D721Med (cell line): Measurements from ENCODE around the gene SETMAR.
A peak's percentile ranks its signal among the peaks of the same experiment; 100 is the strongest.
"Not testable (repeated sequence)": the region's sequence is repeated elsewhere in the genome, so short reads cannot be mapped to it uniquely, and the experiment has no call there.

ENCODE experiments used
- DNase-seq: peaks from one replicate; pipeline ENCODE4 v3.0.0; 2011; ENCODE audit warnings: low spot score; ENCODE audit not compliant: insufficient read length
- FAIRE-seq: peaks from 2 replicates; lab custom pipeline; 2011; peaks lifted over from hg19 to GRCh38; lab: Jason Lieb, UNC
- TF ChIP-seq, protein P1 (sequence below): IDR thresholded peaks from 2 replicates; pipeline ENCODE4 v1.5.1; 2012; ENCODE audit warnings: mild to moderate bottlenecking, control low read depth; ENCODE audit not compliant: insufficient read depth; ENCODE audit errors: missing control alignments

The SETMAR gene

DNA sequence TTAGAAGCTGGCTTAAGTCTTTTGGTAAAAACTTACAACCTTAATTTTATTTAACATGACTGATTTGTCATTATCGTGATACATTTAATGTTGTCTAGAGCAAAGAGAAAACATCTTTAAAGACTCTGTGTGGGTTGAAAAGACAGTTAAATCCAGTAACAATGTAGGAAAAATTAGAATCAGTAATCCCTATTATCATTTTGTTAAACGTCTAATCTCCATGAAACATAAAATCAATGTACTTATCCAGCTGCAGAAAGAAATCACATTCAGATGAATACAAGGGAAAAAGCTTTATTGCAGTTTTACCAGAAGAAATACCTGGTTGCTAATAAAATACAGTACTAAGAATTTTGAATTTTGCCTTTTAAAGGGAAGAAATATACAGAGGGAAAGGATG is 21.2 kb upstream of the SETMAR start:
- TF ChIP-seq, protein P1, sequence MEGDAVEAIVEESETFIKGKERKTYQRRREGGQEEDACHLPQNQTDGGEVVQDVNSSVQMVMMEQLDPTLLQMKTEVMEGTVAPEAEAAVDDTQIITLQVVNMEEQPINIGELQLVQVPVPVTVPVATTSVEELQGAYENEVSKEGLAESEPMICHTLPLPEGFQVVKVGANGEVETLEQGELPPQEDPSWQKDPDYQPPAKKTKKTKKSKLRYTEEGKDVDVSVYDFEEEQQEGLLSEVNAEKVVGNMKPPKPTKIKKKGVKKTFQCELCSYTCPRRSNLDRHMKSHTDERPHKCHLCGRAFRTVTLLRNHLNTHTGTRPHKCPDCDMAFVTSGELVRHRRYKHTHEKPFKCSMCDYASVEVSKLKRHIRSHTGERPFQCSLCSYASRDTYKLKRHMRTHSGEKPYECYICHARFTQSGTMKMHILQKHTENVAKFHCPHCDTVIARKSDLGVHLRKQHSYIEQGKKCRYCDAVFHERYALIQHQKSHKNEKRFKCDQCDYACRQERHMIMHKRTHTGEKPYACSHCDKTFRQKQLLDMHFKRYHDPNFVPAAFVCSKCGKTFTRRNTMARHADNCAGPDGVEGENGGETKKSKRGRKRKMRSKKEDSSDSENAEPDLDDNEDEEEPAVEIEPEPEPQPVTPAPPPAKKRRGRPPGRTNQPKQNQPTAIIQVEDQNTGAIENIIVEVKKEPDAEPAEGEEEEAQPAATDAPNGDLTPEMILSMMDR: no peak
- peak; percentile 92 for FAIRE-seq
- no peak for DNase-seq

DNA sequence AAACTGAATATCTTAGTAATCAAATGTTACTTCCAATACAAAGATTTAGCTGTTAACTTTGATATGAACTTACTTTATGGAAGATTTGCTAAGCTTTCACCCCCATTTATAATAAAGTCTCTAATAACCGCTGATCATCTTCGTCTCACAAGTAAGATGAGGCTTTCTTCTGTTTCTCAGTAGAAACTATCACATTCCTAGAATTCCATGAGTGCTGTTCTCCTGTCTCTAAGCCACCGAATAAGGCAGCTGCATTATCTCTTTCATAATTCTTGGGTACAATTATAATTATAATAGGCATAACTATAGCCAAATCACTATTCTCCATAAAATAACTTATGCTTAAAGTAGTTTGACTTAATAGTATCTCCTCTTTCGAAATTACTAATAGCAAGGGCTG is 18.3 kb upstream of the SETMAR start:
- DNase-seq: no peak
- FAIRE-seq: no peak
- TF ChIP-seq, protein P1: no peak

DNA sequence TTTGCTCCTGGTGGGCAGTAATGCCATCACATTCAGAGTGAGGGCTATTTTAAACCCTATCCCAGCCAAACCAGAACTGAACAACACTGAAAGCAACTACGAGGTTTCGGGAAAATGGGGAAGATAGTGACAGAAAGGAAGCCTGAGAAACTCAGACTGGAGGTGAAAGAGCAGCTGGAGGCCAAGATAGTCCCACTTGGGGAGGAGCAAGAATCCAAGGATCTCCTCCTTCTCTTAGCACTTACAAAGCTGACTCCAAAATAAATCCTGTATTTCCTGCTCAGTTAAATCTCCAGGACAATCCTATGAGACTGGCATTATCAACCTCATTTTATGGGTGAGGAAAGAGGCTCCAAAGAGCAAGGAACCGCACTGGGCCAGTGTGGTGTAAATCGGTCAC is 14.1 kb upstream of the SETMAR start:
- TF ChIP-seq, protein P1: no peak
- no peak for FAIRE-seq
- DNase-seq: no peak

DNA sequence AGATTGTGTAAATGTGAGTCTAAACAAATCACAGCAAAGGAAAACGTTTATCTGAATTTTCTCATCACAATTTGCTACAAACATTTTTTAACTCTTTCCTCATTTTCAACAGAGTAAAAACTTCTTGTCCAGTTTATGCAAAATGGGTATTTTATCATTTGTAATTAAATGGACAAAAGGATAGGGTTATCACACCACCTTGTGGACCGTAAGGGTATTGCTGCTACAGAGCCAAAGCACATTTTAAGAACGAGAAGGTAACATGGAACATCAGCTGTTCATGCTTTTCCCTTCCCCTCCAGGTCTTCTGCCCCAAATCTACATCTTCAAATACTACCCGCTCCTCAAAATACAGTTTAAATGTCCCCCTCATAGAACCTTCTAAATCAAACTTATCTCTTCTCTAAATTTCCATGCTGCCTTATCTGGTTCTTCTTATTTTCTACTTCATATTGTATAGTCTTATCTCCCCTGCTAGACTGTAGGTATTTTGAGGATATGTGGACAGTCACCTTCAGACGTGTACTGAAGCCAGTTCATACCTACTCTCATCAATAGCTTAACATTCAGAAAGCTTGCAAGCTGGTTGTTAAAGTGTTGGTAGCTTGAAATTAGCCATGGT is 12.8 kb upstream of the SETMAR start:
- FAIRE-seq: peak; percentile 91

DNA sequence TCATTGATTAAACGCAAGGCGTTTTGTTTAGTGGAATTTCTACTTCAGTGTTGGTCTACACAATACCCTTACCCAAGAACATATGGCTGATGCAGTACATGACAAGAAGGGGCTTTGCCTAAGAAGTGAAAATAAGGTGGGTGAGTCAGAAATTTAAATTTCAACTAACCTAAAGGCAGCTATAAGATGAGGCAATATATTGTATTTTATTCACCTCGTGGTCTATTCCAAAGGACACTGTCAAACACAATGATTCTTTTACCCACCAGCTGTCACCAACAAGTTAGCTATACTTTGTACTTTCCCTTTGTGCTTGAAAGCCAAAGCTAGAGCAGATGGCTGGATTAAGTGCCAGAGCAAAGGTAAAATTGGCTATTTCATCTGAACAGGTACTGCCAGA is 10.9 kb upstream of the SETMAR start:
- FAIRE-seq (no peak), DNase-seq (no peak)
- TF ChIP-seq, protein P1: no peak

More for the DNA sequence above, 12.8 kb upstream of the SETMAR start:
- TF ChIP-seq, protein P1: peak; percentile 97
- no peak for DNase-seq

DNA sequence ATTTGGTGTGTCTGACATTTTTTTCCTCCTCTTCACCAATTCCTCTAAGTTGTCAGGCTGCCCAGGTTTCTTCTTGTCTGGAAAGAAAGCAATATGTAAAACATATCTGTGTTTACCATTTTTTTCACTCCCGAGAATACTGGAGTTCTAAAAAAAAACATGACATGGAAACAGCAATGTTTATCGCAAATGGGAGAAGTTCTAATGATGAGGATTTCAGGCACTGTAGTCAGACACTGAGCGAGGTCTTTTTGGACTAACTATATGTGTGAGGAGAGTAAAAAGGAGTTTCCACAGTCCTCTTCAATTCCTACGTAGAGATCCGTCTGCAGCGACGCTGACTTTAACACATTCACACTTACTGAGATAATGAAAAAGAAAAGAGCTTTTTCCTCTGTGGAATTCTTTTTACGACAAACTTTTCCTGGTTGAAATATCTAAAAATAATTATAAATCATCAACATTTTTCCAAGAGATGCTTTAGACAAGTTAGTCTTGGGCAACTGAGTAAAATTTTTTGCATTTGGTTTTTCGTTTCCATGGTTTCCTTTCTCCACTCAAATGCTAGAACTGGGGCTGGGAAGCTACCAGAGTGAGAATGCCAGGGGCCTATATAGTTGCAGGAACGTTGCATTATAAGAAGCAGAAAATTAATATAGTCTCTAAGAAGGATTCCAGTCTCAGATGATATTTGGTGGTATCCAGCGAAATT is 8.4 kb upstream of the SETMAR start:
- TF ChIP-seq, protein P1: no peak
- FAIRE-seq (no peak), DNase-seq (no peak)

DNA sequence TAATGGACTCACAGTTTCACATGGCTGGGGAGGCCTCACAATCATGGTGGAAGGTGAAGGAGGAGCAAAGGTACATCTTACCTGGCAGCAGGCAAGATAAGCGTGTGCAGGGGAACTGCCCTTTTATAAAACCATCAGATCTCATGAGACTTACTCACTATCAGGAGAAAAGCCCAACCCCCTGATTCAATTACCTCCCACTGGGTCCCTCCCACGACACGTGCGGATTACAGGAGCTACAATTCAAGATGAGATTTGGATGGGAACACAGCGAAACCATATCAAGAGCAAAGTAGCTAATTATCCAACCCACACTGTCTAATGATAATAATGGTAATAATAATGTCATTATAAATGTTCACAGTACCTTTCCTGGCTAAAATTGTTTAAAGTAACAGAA is 6.7 kb upstream of the SETMAR start:
- not testable (repeated sequence) for FAIRE-seq, DNase-seq
